HepG2 (cell line): Measurements from ENCODE around the gene CLEC20A. TPM values are rescaled to one million over a fixed set of nuclear protein-coding genes. Genes with fewer than 3 reads are reported as not detected.

ENCODE experiments used
- ATAC-seq: fragments of 200-7000 bp; cut with Tn5 transposase; 3 replicates; pipeline ENCODE4 v1.9.1; 2020; ENCODE audit warnings: mild to moderate bottlenecking, moderate library complexity
- BruUV-seq: library from RNA; stranded (reverse); fragments of 400-500 nt; replicated peaks from 2 replicates; lab custom pipeline; 2021; lab: Mats Ljungman, UMichigan
- CTCF ChIA-PET: fragments of 300-600 bp; formaldehyde crosslinking; extraction: SDS; loops from one replicate; lab custom pipeline; 2021; ENCODE audit warnings: low total read pairs, inconsistent platforms, low intra/inter-chr PET ratio; lab: Yijun Ruan, JAX
- POLR2A ChIA-PET: fragments of 350-600 bp; sonication (Branson Sonifier 250); formaldehyde crosslinking; loops from one replicate; lab custom pipeline; 2020; ENCODE audit warnings: antibody characterized with exemption, inconsistent platforms; lab: Yijun Ruan, JAX
- DNase-seq: peaks from one replicate; pipeline ENCODE4 v3.0.0-alpha.2; 2015; ENCODE audit warnings: low spot score
- FAIRE-seq: peaks from 3 replicates; lab custom pipeline; 2011; peaks lifted over from hg19 to GRCh38; lab: Jason Lieb, UNC
- H2AFZ ChIP-seq: one replicate; pipeline ENCODE4 v1.6.1; 2011; ENCODE audit warnings: low read length, inconsistent platforms
- H3K27ac ChIP-seq: fragments of 300-600 bp; 3 replicates; pipeline ENCODE4 v1.8.0; 2011; ENCODE audit warnings: mixed run types, mild to moderate bottlenecking, mixed read lengths, low read length, inconsistent platforms; ENCODE audit not compliant: insufficient read depth; ENCODE audit errors: extremely low read length
- H3K27me3 ChIP-seq, 2 experiments: fragments of 200-600 bp in 1 of 2; 2 replicates in 1 of 2; 3 replicates in 1 of 2; pipeline versions ENCODE4 v1.6.0 to v1.8.0; 2011; ENCODE audit warnings: low read length in 2 of 2, mild to moderate bottlenecking in 2 of 2, moderate library complexity in 2 of 2, inconsistent platforms in 1 of 2; ENCODE audit not compliant: insufficient read depth in 2 of 2, control insufficient read depth in 1 of 2
- H3K36me3 ChIP-seq, 2 experiments: fragments of 200-600 bp in 1 of 2; replicated peaks in 1 of 2; 2 replicates in 1 of 2; 3 replicates in 1 of 2; pipeline versions ENCODE4 v1.5.1 to v1.8.0; 2011; ENCODE audit warnings: low read length in 2 of 2, inconsistent platforms in 1 of 2; ENCODE audit not compliant: insufficient read depth in 2 of 2, control insufficient read depth in 1 of 2
- H3K4me1 ChIP-seq: 2 replicates; pipeline ENCODE4 v1.5.1; 2012; ENCODE audit warnings: low read length, inconsistent platforms; ENCODE audit not compliant: insufficient read depth
- H3K4me2 ChIP-seq: 2 replicates; pipeline ENCODE4 v1.6.0; 2011; ENCODE audit warnings: low read depth, low read length, inconsistent platforms
- H3K4me3 ChIP-seq, 3 experiments: fragments of 200-600 bp in 1 of 3; sonication (generic), shearing (Covaris generic) in 1 of 3; replicated peaks in 1 of 3; 2 replicates each; pipeline ENCODE4 v1.5.1; 2011 to 2016; ENCODE audit warnings: low read length in 3 of 3, inconsistent platforms in 2 of 3, low read depth in 2 of 3, mild to moderate bottlenecking in 2 of 3, control low read depth in 1 of 3, mixed read lengths in 1 of 3; ENCODE audit not compliant: insufficient read depth in 1 of 3
- H3K79me2 ChIP-seq: one replicate; pipeline ENCODE4 v1.6.1; 2011; ENCODE audit warnings: low read length, inconsistent platforms; ENCODE audit not compliant: insufficient read depth
- H3K9ac ChIP-seq: 2 replicates; pipeline ENCODE4 v1.6.0; 2011; ENCODE audit warnings: mild to moderate bottlenecking, low read depth, low read length, inconsistent platforms; ENCODE audit not compliant: insufficient read depth
- H3K9me3 ChIP-seq: 2 replicates; pipeline ENCODE4 v1.5.1; 2012; ENCODE audit warnings: mild to moderate bottlenecking, low read length
- H4K20me1 ChIP-seq: 2 replicates; pipeline ENCODE4 v1.6.0; 2011; ENCODE audit warnings: inconsistent platforms, mild to moderate bottlenecking, low read length, moderate library complexity; ENCODE audit not compliant: insufficient read depth
- CBX5 ChIP-seq: sonication (generic); formaldehyde crosslinking; IDR thresholded peaks from 2 replicates; pipeline ENCODE4 v1.4.0; 2020; ENCODE audit warnings: missing genetic modification reagents, borderline replicate concordance
- HNRNPH1 ChIP-seq: fragments of 200-400 bp; formaldehyde crosslinking; optimal IDR thresholded peaks from 2 replicates; pipeline ENCODE3; 2017; ENCODE audit warnings: mild to moderate bottlenecking, low read depth, low read length
- RNF2 ChIP-seq: fragments of 450-650 bp; conservative IDR thresholded peaks from 2 replicates; pipeline ENCODE4 v1.6.1; 2016; ENCODE audit warnings: low read depth
- TCF7L2 ChIP-seq: IDR thresholded peaks from 2 replicates; pipeline ENCODE4 v1.6.1; 2011; ENCODE audit warnings: mild to moderate bottlenecking, low read depth, low read length, moderate library complexity
- TEAD3 ChIP-seq: optimal IDR thresholded peaks from 2 replicates; pipeline ENCODE3; 2016; ENCODE audit warnings: borderline replicate concordance
- ZNF607 ChIP-seq: sonication (generic); formaldehyde crosslinking; IDR thresholded peaks from 2 replicates; pipeline ENCODE4 v1.5.1; 2020; ENCODE audit warnings: missing genetic modification reagents, mild to moderate bottlenecking, borderline replicate concordance
- WGBS: methylation state at CpG from one replicate; pipeline ENCODE4 v1.1.6; 2017; ENCODE audit warnings: low lambda C conversion rate; 5-methylcytosine and 5-hydroxymethylcytosine counted together
- in situ Hi-C: cut with HindIII; loops from 2 replicates; pipeline ENCODE4 v1.10.0; 2017; ENCODE audit warnings: low pct_unique_long_range_greater_than_20kb; ENCODE audit not compliant: extremely low pct_ligation_motif_present
- intact Hi-C: fragments of 100-400 bp; cut with micrococcal nuclease; formaldehyde crosslinking; loops from one replicate; pipeline ENCODE4 v1.10.0; 2022; ENCODE audit not compliant: unreplicated experiment
- polyA plus RNA-seq, 8 experiments: library from polyadenylated mRNA; depleted of rRNA in 3 of 8; stranded (reverse) in 7 of 8; unstranded in 1 of 8; fragments of >200 nt; fragmentation: Illumina TruSeq in 4 of 8; extraction: Trizol in 4 of 8; gene quantifications; 2 replicates each; pipeline versions ENCODE4 v1.2.1 to v1.2.3, GENCODE V29; 2011 to 2016; ENCODE audit warnings: low read depth in 4 of 8, missing spikeins in 1 of 8, mixed read lengths in 1 of 8; ENCODE audit not compliant: insufficient read depth in 1 of 8
- total RNA-seq, 5 experiments: library from RNA; depleted of rRNA; stranded (reverse); fragments of >200 nt; fragmentation: Illumina TruSeq; extraction: Trizol; gene quantifications; 2 replicates each; pipeline ENCODE4 v1.2.3, GENCODE V29; 2016; ENCODE audit warnings: low read depth in 1 of 5
- TF ChIP-seq, protein P1 (sequence below): sonication (generic); formaldehyde crosslinking; IDR thresholded peaks from 2 replicates; pipeline ENCODE4 v1.5.0; 2020; ENCODE audit warnings: mild to moderate bottlenecking, missing genetic modification reagents, borderline replicate concordance
- TF ChIP-seq, protein P2 (sequence below): sonication (generic); formaldehyde crosslinking; IDR thresholded peaks from 2 replicates; pipeline ENCODE4 v1.8.1; 2022; ENCODE audit warnings: low read depth, mild to moderate bottlenecking, missing genetic modification reagents
- TF ChIP-seq, protein P3 (sequence below): IDR thresholded peaks from 2 replicates; pipeline ENCODE4 v1.6.1; 2012; ENCODE audit warnings: inconsistent platforms
- TF ChIP-seq, protein P4 (sequence below): IDR thresholded peaks from 2 replicates; pipeline ENCODE4 v1.6.1; 2016; ENCODE audit warnings: mild to moderate bottlenecking

CLEC20A gene
- total and polyA plus RNA-seq, 2 of the 13 experiments (the other 11 are each of a cell fraction or from before 2014, with no cell fraction given), result not detected

DNA sequence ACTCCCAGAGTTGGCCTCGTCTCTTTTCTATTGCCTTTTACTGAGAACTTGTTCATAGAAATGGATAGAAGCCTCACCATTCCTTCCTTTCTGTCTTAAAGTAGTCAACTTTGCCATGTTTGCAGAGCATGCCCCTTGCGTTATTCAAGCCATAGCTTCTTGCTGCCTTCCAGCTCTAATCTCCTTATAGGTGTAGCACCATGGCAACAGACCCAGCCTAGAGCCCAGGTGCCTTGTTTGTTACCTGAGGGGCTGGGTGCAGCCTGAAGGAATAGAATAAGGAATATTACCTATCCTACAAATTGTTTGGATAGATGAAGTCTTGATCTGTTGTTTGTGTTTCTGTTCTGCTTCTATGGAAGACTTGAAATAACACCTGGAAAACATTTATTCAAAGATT is 59.9 kb downstream of the CLEC20A start:
- no peak overlapping the region for H3K4me3 ChIP-seq
- intact Hi-C loops, result no loop called here
- ChIA-PET POLR2A (no interaction called here), CTCF (no interaction called here)
- H4K20me1 ChIP-seq, result no peaks in the 10 kb centered on the region
- no peak for FAIRE-seq
- no peaks in the 10 kb centered on the region for H3K36me3 ChIP-seq
- no peak overlapping the region for H2AFZ ChIP-seq
- no peak overlapping the region for H3K9ac ChIP-seq
- H3K79me2 ChIP-seq, result no peaks in the 10 kb centered on the region
- no peaks in the 10 kb centered on the region for H3K4me1 ChIP-seq
- no peak overlapping the region for H3K4me2 ChIP-seq
- H3K27me3 ChIP-seq, result no peaks in the 10 kb centered on the region
- in situ Hi-C loops, result no loop called here
- TF ChIP-seq TEAD3 (CRISPR knock-in tag), result no peak
- no peak for TF ChIP-seq TCF7L2
- TF ChIP-seq CBX5 (CRISPR knock-in tag), result no peak
- no peak for TF ChIP-seq ZNF607 (CRISPR knock-in tag)
- TF ChIP-seq, protein P1, sequence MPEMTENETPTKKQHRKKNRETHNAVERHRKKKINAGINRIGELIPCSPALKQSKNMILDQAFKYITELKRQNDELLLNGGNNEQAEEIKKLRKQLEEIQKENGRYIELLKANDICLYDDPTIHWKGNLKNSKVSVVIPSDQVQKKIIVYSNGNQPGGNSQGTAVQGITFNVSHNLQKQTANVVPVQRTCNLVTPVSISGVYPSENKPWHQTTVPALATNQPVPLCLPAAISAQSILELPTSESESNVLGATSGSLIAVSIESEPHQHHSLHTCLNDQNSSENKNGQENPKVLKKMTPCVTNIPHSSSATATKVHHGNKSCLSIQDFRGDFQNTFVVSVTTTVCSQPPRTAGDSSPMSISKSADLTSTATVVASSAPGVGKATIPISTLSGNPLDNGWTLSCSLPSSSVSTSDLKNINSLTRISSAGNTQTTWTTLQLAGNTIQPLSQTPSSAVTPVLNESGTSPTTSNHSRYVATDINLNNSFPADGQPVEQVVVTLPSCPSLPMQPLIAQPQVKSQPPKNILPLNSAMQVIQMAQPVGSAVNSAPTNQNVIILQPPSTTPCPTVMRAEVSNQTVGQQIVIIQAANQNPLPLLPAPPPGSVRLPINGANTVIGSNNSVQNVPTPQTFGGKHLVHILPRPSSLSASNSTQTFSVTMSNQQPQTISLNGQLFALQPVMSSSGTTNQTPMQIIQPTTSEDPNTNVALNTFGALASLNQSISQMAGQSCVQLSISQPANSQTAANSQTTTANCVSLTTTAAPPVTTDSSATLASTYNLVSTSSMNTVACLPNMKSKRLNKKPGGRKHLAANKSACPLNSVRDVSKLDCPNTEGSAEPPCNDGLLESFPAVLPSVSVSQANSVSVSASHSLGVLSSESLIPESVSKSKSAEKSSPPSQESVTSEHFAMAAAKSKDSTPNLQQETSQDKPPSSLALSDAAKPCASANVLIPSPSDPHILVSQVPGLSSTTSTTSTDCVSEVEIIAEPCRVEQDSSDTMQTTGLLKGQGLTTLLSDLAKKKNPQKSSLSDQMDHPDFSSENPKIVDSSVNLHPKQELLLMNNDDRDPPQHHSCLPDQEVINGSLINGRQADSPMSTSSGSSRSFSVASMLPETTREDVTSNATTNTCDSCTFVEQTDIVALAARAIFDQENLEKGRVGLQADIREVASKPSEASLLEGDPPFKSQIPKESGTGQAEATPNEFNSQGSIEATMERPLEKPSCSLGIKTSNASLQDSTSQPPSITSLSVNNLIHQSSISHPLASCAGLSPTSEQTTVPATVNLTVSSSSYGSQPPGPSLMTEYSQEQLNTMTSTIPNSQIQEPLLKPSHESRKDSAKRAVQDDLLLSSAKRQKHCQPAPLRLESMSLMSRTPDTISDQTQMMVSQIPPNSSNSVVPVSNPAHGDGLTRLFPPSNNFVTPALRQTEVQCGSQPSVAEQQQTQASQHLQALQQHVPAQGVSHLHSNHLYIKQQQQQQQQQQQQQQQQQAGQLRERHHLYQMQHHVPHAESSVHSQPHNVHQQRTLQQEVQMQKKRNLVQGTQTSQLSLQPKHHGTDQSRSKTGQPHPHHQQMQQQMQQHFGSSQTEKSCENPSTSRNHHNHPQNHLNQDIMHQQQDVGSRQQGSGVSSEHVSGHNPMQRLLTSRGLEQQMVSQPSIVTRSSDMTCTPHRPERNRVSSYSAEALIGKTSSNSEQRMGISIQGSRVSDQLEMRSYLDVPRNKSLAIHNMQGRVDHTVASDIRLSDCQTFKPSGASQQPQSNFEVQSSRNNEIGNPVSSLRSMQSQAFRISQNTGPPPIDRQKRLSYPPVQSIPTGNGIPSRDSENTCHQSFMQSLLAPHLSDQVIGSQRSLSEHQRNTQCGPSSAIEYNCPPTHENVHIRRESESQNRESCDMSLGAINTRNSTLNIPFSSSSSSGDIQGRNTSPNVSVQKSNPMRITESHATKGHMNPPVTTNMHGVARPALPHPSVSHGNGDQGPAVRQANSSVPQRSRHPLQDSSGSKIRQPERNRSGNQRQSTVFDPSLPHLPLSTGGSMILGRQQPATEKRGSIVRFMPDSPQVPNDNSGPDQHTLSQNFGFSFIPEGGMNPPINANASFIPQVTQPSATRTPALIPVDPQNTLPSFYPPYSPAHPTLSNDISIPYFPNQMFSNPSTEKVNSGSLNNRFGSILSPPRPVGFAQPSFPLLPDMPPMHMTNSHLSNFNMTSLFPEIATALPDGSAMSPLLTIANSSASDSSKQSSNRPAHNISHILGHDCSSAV (CRISPR knock-in tag), result no peak
- TF ChIP-seq, protein P2, sequence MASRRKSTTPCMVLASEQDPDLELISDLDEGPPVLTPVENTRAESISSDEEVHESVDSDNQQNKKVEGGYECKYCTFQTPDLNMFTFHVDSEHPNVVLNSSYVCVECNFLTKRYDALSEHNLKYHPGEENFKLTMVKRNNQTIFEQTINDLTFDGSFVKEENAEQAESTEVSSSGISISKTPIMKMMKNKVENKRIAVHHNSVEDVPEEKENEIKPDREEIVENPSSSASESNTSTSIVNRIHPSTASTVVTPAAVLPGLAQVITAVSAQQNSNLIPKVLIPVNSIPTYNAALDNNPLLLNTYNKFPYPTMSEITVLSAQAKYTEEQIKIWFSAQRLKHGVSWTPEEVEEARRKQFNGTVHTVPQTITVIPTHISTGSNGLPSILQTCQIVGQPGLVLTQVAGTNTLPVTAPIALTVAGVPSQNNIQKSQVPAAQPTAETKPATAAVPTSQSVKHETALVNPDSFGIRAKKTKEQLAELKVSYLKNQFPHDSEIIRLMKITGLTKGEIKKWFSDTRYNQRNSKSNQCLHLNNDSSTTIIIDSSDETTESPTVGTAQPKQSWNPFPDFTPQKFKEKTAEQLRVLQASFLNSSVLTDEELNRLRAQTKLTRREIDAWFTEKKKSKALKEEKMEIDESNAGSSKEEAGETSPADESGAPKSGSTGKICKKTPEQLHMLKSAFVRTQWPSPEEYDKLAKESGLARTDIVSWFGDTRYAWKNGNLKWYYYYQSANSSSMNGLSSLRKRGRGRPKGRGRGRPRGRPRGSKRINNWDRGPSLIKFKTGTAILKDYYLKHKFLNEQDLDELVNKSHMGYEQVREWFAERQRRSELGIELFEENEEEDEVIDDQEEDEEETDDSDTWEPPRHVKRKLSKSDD (CRISPR knock-in tag), result no peak
- no peak for TF ChIP-seq HNRNPH1
- TF ChIP-seq, protein P3, sequence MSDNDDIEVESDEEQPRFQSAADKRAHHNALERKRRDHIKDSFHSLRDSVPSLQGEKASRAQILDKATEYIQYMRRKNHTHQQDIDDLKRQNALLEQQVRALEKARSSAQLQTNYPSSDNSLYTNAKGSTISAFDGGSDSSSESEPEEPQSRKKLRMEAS, result no peak
- TF ChIP-seq RNF2, result no peak
- TF ChIP-seq, protein P4, sequence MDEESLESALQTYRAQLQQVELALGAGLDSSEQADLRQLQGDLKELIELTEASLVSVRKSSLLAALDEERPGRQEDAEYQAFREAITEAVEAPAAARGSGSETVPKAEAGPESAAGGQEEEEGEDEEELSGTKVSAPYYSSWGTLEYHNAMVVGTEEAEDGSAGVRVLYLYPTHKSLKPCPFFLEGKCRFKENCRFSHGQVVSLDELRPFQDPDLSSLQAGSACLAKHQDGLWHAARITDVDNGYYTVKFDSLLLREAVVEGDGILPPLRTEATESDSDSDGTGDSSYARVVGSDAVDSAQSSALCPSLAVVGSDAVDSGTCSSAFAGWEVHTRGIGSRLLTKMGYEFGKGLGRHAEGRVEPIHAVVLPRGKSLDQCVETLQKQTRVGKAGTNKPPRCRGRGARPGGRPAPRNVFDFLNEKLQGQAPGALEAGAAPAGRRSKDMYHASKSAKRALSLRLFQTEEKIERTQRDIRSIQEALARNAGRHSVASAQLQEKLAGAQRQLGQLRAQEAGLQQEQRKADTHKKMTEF (CRISPR knock-in tag), result no peak
- TF ChIP-seq, all 625 proteins: peak for 0
- H3K9me3 ChIP-seq, result no peaks in the 10 kb centered on the region
- 88% methylated on average over 2 of the region's 2 CpGs for WGBS
- ATAC-seq (no peak), DNase-seq (no peak)
- no peak overlapping the region for H3K27ac ChIP-seq
- no TSS peak for BruUV-seq
